ENCODE measurements around the gene DMXL1. TPM values are rescaled to one million over a fixed set of nuclear protein-coding genes. Genes with fewer than 3 reads are reported as not detected.

DMXL1 gene
- total and polyA plus RNA-seq, 2 experiments from 2014 or later = 28.4 to 41.7 TPM

GRCh38 chr5:119221330-119221729 lies 150.4 kb downstream of the DMXL1 start:
- no peak overlapping the region for H3K27ac ChIP-seq (ENCODE audit: low read depth)
- H2AFZ ChIP-seq = no peak overlapping the region
- no peaks in the 10 kb centered on the region for H3K36me3 ChIP-seq (ENCODE audit: insufficient read depth)

DNA sequence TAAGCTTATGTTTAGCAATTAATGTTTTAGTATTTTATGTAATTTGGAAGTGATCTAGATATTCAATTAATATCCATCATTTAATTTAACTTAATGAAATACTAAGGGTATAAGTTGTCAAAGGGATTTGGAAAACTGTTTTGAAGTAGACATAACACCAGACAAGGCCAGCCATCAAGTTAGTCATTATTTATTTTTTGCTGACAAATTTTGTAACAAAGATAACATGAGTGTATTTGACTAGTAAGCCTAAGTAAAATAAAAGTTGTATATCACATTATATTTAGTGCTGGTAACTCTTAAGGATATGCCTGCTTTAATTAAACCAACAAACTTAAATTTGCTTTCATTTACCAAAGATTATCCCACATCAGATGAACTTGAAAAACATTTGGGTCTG lies 159.1 kb downstream of the DMXL1 start:
- Histone ChIP-seq H3K36me3 (ENCODE audit: insufficient read depth) (peaks cover 5% of the 10 kb centered on the region; the same call in 1 of the 2 replicates), H3K4me3 (no peak overlapping the region), H3K27me3 (ENCODE audit: insufficient read depth) (no peaks in the 10 kb centered on the region), H2AFZ (no peak overlapping the region), H3K4me2 (no peak overlapping the region), H4K20me1 (replicated peaks; ENCODE audit: insufficient read depth) (no peaks in the 10 kb centered on the region), H3K9me2 (ENCODE audit: insufficient read depth) (no peaks in the 10 kb centered on the region), H3K79me2 (replicated peaks; ENCODE audit: insufficient read depth) (no peaks in the 10 kb centered on the region), H3K27ac (ENCODE audit: low read depth) (no peak overlapping the region), H3K4me1 (ENCODE audit: insufficient read depth) (no peaks in the 10 kb centered on the region), H3F3A (replicated peaks; ENCODE audit: low read depth) (no peaks in the 10 kb centered on the region)
- no peaks in the 10 kb centered on the region for H3K36me3 Mint-ChIP-seq (ENCODE audit: low read depth)
- no peak overlapping the region for H3K27ac Mint-ChIP-seq
- peaks cover 5% of the 10 kb centered on the region; the same call in 2 of the 3 replicates for H3K4me1 Mint-ChIP-seq
- DNase-seq (ENCODE audit: low spot score) (no peak), ATAC-seq (no peak)
- no peaks in the 10 kb centered on the region for H3K9me3 Mint-ChIP-seq
- no peak overlapping the region for H3K4me3 Mint-ChIP-seq
- H3K27me3 Mint-ChIP-seq (ENCODE audit: insufficient read depth, low read depth, poor library complexity) = peaks cover 4% of the 10 kb centered on the region
- no peak for TF ChIP-seq CTCF (conservative IDR thresholded peaks at IDR 0.05; ENCODE audit: low read depth in 2 of 2)
- no peak for TF ChIP-seq ZNF331 (CRISPR knock-in tag; IDR thresholded peaks at IDR 0.05; ENCODE audit: low read depth)
- TF ChIP-seq NANOG (IDR thresholded peaks at IDR 0.05; ENCODE audit: borderline replicate concordance) = no peak
- no peak for TF ChIP-seq CREB1 (CRISPR knock-in tag; IDR thresholded peaks at IDR 0.05; ENCODE audit: low read depth)
- no peak for TF ChIP-seq JUNB (IDR thresholded peaks at IDR 0.05; ENCODE audit: unreplicated experiment)
- no peak for TF ChIP-seq ZNF114 (CRISPR knock-in tag; IDR thresholded peaks at IDR 0.05)
- TF ChIP-seq EZH2phosphoT487 (IDR thresholded peaks at IDR 0.05; ENCODE audit: unreplicated experiment) = no peak
- TF ChIP-seq, protein P1, sequence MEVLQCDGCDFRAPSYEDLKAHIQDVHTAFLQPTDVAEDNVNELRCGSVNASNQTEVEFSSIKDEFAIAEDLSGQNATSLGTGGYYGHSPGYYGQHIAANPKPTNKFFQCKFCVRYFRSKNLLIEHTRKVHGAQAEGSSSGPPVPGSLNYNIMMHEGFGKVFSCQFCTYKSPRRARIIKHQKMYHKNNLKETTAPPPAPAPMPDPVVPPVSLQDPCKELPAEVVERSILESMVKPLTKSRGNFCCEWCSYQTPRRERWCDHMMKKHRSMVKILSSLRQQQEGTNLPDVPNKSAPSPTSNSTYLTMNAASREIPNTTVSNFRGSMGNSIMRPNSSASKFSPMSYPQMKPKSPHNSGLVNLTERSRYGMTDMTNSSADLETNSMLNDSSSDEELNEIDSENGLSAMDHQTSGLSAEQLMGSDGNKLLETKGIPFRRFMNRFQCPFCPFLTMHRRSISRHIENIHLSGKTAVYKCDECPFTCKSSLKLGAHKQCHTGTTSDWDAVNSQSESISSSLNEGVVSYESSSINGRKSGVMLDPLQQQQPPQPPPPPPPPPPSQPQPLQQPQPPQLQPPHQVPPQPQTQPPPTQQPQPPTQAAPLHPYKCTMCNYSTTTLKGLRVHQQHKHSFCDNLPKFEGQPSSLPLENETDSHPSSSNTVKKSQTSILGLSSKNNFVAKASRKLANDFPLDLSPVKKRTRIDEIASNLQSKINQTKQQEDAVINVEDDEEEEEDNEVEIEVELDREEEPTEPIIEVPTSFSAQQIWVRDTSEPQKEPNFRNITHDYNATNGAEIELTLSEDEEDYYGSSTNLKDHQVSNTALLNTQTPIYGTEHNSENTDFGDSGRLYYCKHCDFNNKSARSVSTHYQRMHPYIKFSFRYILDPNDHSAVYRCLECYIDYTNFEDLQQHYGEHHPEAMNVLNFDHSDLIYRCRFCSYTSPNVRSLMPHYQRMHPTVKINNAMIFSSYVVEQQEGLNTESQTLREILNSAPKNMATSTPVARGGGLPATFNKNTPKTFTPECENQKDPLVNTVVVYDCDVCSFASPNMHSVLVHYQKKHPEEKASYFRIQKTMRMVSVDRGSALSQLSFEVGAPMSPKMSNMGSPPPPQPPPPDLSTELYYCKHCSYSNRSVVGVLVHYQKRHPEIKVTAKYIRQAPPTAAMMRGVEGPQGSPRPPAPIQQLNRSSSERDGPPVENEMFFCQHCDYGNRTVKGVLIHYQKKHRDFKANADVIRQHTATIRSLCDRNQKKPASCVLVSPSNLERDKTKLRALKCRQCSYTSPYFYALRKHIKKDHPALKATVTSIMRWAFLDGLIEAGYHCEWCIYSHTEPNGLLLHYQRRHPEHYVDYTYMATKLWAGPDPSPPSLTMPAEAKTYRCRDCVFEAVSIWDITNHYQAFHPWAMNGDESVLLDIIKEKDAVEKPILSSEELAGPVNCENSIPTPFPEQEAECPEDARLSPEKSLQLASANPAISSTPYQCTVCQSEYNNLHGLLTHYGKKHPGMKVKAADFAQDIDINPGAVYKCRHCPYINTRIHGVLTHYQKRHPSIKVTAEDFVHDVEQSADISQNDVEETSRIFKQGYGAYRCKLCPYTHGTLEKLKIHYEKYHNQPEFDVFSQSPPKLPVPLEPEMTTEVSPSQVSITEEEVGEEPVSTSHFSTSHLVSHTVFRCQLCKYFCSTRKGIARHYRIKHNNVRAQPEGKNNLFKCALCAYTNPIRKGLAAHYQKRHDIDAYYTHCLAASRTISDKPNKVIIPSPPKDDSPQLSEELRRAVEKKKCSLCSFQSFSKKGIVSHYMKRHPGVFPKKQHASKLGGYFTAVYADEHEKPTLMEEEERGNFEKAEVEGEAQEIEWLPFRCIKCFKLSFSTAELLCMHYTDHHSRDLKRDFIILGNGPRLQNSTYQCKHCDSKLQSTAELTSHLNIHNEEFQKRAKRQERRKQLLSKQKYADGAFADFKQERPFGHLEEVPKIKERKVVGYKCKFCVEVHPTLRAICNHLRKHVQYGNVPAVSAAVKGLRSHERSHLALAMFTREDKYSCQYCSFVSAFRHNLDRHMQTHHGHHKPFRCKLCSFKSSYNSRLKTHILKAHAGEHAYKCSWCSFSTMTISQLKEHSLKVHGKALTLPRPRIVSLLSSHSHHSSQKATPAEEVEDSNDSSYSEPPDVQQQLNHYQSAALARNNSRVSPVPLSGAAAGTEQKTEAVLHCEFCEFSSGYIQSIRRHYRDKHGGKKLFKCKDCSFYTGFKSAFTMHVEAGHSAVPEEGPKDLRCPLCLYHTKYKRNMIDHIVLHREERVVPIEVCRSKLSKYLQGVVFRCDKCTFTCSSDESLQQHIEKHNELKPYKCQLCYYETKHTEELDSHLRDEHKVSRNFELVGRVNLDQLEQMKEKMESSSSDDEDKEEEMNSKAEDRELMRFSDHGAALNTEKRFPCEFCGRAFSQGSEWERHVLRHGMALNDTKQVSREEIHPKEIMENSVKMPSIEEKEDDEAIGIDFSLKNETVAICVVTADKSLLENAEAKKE (CRISPR knock-in tag; IDR thresholded peaks at IDR 0.05) = no peak
- TF ChIP-seq, protein P2, sequence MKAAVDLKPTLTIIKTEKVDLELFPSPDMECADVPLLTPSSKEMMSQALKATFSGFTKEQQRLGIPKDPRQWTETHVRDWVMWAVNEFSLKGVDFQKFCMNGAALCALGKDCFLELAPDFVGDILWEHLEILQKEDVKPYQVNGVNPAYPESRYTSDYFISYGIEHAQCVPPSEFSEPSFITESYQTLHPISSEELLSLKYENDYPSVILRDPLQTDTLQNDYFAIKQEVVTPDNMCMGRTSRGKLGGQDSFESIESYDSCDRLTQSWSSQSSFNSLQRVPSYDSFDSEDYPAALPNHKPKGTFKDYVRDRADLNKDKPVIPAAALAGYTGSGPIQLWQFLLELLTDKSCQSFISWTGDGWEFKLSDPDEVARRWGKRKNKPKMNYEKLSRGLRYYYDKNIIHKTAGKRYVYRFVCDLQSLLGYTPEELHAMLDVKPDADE (IDR thresholded peaks at IDR 0.05) = no peak

More at GRCh38 chr5:119221330-119221729, 150.4 kb downstream of the DMXL1 start:
- H3K4me1 ChIP-seq (ENCODE audit: insufficient read depth) = no peaks in the 10 kb centered on the region
- TF ChIP-seq JUNB (IDR thresholded peaks at IDR 0.05; ENCODE audit: unreplicated experiment) (no peak), STAT1 (IDR thresholded peaks at IDR 0.05; ENCODE audit: unreplicated experiment) (no peak), NANOG (IDR thresholded peaks at IDR 0.05; ENCODE audit: borderline replicate concordance) (no peak), ZNF114 (CRISPR knock-in tag; IDR thresholded peaks at IDR 0.05) (no peak)
- Mint-ChIP-seq H3K27ac (no peak overlapping the region), H3K36me3 (ENCODE audit: low read depth) (0 out of 3 replicates have a peak, but pooled peaks cover 3% of the 10 kb centered on the region), H3K27me3 (ENCODE audit: insufficient read depth, low read depth, poor library complexity) (no peaks in the 10 kb centered on the region), H3K4me3 (no peak overlapping the region), H3K4me1 (no peaks in the 10 kb centered on the region), H3K9me3 (no peaks in the 10 kb centered on the region)
- no peaks in the 10 kb centered on the region for H3K27me3 ChIP-seq (ENCODE audit: insufficient read depth)
- no peaks in the 10 kb centered on the region for H3F3A ChIP-seq (replicated peaks; ENCODE audit: low read depth)
- DNase-seq (ENCODE audit: low spot score) = no peak
- H3K9me2 ChIP-seq (ENCODE audit: insufficient read depth) = no peaks in the 10 kb centered on the region
- no peaks in the 10 kb centered on the region for H4K20me1 ChIP-seq (replicated peaks; ENCODE audit: insufficient read depth)
- no peak overlapping the region for H3K4me3 ChIP-seq
- no peaks in the 10 kb centered on the region for H3K79me2 ChIP-seq (replicated peaks; ENCODE audit: insufficient read depth)
- H3K4me2 ChIP-seq = no peak overlapping the region
- ATAC-seq = no peak
